CD8-positive, alpha-beta memory T cell (primary cell): ENCODE data around the gene CLEC11A. TPM values are rescaled to one million over a fixed set of nuclear protein-coding genes. Genes with fewer than 3 reads are reported as not detected.
"Not testable (repeated sequence)": the region's sequence is repeated elsewhere in the genome, so short reads cannot be mapped to it uniquely, and the experiment has no call there.

ENCODE experiments used
- CTCF ChIA-PET: fragments of 350-600 bp; sonication (Branson Sonifier 250); formaldehyde crosslinking; loops from one replicate; lab custom pipeline; 2021; ENCODE audit warnings: antibody characterized with exemption; lab: Charles Lee
- POLR2A ChIA-PET: fragments of 350-600 bp; sonication (Branson Sonifier 250); formaldehyde crosslinking; loops from one replicate; lab custom pipeline; 2021; ENCODE audit warnings: antibody characterized with exemption; lab: Charles Lee
- DNase-seq, 5 donors: peaks; one replicate each; pipeline versions ENCODE4 v3.0.0 to v3.0.0-alpha.2; 2020 to 2022; ENCODE audit warnings: mixed read lengths in 1 of 5
- H3K27ac ChIP-seq: one replicate; pipeline ENCODE4 v1.7.0; 2013; ENCODE audit warnings: low read depth, mild to moderate bottlenecking, low read length, moderate library complexity
- H3K27me3 ChIP-seq: 2 replicates; pipeline ENCODE4 v1.7.0; 2013; ENCODE audit warnings: low read length, mild to moderate bottlenecking; ENCODE audit not compliant: insufficient read depth, poor library complexity, severe bottlenecking
- H3K36me3 ChIP-seq: 2 replicates; pipeline ENCODE4 v1.7.0; 2013; ENCODE audit warnings: mild to moderate bottlenecking, low read length, moderate library complexity; ENCODE audit not compliant: insufficient read depth
- H3K4me1 ChIP-seq: 2 replicates; pipeline ENCODE4 v1.7.0; 2013; ENCODE audit warnings: mild to moderate bottlenecking, low read length, moderate library complexity; ENCODE audit not compliant: insufficient read depth
- H3K4me3 ChIP-seq: 2 replicates; pipeline ENCODE4 v1.7.0; 2013; ENCODE audit warnings: mild to moderate bottlenecking, low read length
- H3K9me3 ChIP-seq: 2 replicates; pipeline ENCODE4 v1.7.0; 2013; ENCODE audit warnings: mild to moderate bottlenecking, low read length
- H3K27ac Mint-ChIP-seq, 8 donors: one replicate each; pipeline ENCODE4 v1.8.0; 2020 to 2021; ENCODE audit warnings: mixed read lengths in 8 of 8, mild to moderate bottlenecking in 6 of 8, inconsistent platforms in 3 of 8, moderate library complexity in 3 of 8
- H3K27me3 Mint-ChIP-seq, 2 donors: one replicate each; pipeline ENCODE4 v1.8.0; 2020 to 2021; ENCODE audit warnings: mixed read lengths in 2 of 2, mild to moderate bottlenecking in 1 of 2, moderate library complexity in 1 of 2
- H3K36me3 Mint-ChIP-seq, 3 donors: one replicate each; pipeline ENCODE4 v1.8.0; 2020 to 2021; ENCODE audit warnings: mixed read lengths in 3 of 3, inconsistent platforms in 1 of 3, mild to moderate bottlenecking in 1 of 3
- H3K4me1 Mint-ChIP-seq, 3 donors: one replicate each; pipeline ENCODE4 v1.8.0; 2020 to 2021; ENCODE audit warnings: mixed read lengths in 3 of 3, inconsistent platforms in 1 of 3, mild to moderate bottlenecking in 1 of 3
- H3K4me3 Mint-ChIP-seq, 7 donors: one replicate each; pipeline ENCODE4 v1.8.0; 2020 to 2021; ENCODE audit warnings: mixed read lengths in 7 of 7, mild to moderate bottlenecking in 6 of 7, moderate library complexity in 4 of 7, inconsistent platforms in 2 of 7
- H3K9me3 Mint-ChIP-seq, 5 donors: one replicate each; pipeline ENCODE4 v1.8.0; 2020 to 2022; ENCODE audit warnings: mixed read lengths in 5 of 5, mild to moderate bottlenecking in 3 of 5, moderate library complexity in 2 of 5, inconsistent platforms in 1 of 5
- polyA plus RNA-seq: library from polyadenylated mRNA; unstranded; fragments of 300-500 nt; fragmentation: Illumina TruSeq; gene quantifications from one replicate; pipeline ENCODE4 v1.2.3, GENCODE V29; 2021
- total RNA-seq, 2 experiments: library from RNA; stranded (reverse); gene quantifications; one replicate each; pipeline ENCODE4 v1.2.3, GENCODE V29; 2021

CLEC11A gene
- total and polyA plus RNA-seq, 3 experiments from 2014 or later: 0.31 to 1.9 (median 0.53) TPM

DNA sequence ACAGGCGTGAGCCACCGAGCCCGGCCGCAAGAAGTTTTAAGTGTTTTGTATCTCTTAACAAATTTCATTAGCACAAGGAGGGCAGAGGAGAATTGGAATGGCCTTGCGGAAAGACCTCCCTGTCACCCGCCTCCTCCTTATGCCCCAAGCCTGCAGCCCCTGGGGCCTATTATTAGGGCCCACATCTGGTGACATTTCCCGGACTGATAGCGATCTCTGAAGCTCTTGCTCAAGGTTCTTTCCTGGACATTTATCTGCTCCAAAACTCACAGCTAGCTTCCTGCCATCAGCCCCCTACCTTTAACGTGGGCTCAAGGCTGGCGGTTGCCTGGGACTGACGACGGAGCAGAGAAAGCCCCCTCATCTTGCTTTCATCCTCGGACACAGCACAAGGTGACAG, 40.4 kb downstream of the CLEC11A start:
- H3K4me1 ChIP-seq, CTCF ChIA-PET, H3K27ac Mint-ChIP-seq, POLR2A ChIA-PET, DNase-seq, H3K9me3 Mint-ChIP-seq, H3K36me3 Mint-ChIP-seq, H3K27ac ChIP-seq, H3K9me3 ChIP-seq, H3K4me3 ChIP-seq, H3K27me3 ChIP-seq, H3K4me1 Mint-ChIP-seq, H3K36me3 ChIP-seq, H3K4me3 Mint-ChIP-seq: not testable (repeated sequence)
- H3K27me3 Mint-ChIP-seq: peaks cover 14 to 18% of the 10 kb centered on the region in 2 donors

DNA sequence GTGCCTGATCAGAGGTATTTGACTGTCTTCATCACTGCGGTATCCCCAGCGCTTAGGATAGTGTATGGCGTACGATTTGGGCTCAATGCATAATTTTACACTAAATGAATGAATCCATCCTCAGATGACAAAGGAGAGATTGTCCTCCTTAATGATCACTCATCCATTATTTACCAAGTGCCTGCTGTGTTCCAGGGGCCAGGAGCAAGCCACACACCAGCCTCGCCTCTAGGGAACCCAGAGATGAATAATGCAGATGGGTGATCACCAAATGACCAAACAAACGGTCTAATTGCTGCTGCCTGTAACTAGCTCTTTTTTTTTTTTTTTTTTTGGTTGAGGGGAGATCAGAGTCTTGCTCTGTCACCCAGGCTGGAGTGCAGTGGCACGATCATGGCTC, 41.2 kb downstream of the CLEC11A start:
- no peak overlapping the region for H3K27ac ChIP-seq
- DNase-seq: no peak
- no peaks in the 10 kb centered on the region for H3K9me3 ChIP-seq
- Mint-ChIP-seq H3K27ac (no peak overlapping the region), H3K4me1 (no peaks in the 10 kb centered on the region), H3K27me3 (peaks cover 14 to 18% of the 10 kb centered on the region in 2 donors), H3K36me3 (no peaks in the 10 kb centered on the region), H3K4me3 (no peak overlapping the region), H3K9me3 (peaks cover 0 to 7% (median 0%) of the 10 kb centered on the region in 5 donors)
- CTCF ChIA-PET: no interaction called here
- no peaks in the 10 kb centered on the region for H3K4me1 ChIP-seq
- H3K36me3 ChIP-seq: no peaks in the 10 kb centered on the region
- H3K27me3 ChIP-seq: no peaks in the 10 kb centered on the region
- no peak overlapping the region for H3K4me3 ChIP-seq
- POLR2A ChIA-PET: interaction anchor here (0.6 kb wide), 2 partner anchors 30 to 85 kb away, joined by 3 to 5 read pairs; no protein-coding TSS in a partner anchor

DNA sequence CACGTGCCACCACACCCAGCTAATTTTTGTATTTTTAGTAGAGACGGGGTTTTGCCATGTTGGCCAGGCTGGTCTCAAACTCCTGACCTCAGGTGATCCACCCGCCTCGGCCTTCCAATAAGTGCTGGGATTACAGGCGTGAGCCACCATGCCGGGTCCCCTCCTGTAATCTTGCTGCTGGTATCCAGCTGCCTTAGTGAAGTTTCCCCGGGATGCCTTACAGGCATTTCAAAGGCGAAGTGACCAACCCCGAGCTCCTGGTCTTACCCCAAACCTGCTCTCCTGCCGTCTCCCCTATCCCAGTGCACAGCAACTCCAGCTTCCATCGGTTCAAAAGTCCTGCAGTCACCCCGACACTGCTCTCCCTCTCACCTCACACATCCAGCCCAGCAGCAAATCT, 43.6 kb downstream of the CLEC11A start:
- H3K4me1 ChIP-seq, CTCF ChIA-PET, H3K27ac ChIP-seq, H3K4me3 Mint-ChIP-seq, H3K9me3 ChIP-seq, H3K36me3 Mint-ChIP-seq, H3K9me3 Mint-ChIP-seq, DNase-seq, H3K27me3 ChIP-seq, H3K4me1 Mint-ChIP-seq, H3K36me3 ChIP-seq, POLR2A ChIA-PET, H3K27ac Mint-ChIP-seq, H3K4me3 ChIP-seq: not testable (repeated sequence)
- peaks cover 14 to 23% of the 10 kb centered on the region in 2 donors for H3K27me3 Mint-ChIP-seq

DNA sequence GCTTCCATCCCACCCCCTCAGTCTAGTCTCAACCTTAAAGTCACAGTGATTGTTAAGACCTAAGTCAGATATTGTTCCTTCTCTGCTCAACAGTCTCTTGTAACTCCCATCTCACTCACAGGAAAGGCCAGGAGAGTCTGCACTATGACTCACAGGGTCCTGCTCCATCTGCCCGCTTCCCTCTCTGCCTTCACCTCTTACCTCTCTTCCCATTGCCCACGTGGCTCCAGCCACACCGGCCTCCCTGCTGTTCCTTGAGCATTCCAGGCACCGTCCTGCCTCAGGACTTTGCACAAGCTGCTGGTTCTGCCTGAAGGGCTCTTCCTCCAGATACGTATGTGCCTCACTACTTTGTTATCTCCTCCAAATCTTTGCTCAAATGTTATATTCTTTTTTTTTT, 44.1 kb downstream of the CLEC11A start:
- H3K4me1 ChIP-seq, H3K36me3 Mint-ChIP-seq, H3K27ac ChIP-seq, POLR2A ChIA-PET, H3K27ac Mint-ChIP-seq, H3K4me3 ChIP-seq, H3K36me3 ChIP-seq, CTCF ChIA-PET, H3K9me3 ChIP-seq, H3K9me3 Mint-ChIP-seq, DNase-seq, H3K4me3 Mint-ChIP-seq, H3K4me1 Mint-ChIP-seq, H3K27me3 ChIP-seq: not testable (repeated sequence)
- H3K27me3 Mint-ChIP-seq: peaks cover 14 to 23% of the 10 kb centered on the region in 2 donors

DNA sequence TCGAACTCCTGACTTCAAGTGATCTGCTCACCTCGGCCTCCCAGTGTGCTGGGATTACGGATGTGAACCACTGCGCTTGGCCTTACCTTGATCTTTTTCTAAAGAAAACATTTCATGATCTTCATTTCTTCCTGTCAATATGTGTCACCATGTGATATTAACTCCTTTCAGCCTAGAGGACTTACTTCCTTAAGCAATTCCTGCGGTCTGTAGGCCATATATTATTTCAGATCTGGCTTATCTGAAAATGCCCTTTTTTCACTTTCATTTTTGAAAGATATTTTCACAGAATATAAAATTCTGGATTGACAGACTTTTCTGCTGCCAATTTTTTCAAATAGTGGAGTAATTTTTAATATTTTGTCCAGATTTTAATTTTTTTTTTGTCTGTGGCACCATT, 45.1 kb downstream of the CLEC11A start:
- no peak overlapping the region for H3K27ac Mint-ChIP-seq
- Histone ChIP-seq H3K36me3 (no peaks in the 10 kb centered on the region), H3K27ac (no peak overlapping the region), H3K4me1 (no peaks in the 10 kb centered on the region), H3K4me3 (no peak overlapping the region), H3K9me3 (no peaks in the 10 kb centered on the region), H3K27me3 (no peaks in the 10 kb centered on the region)
- H3K4me3 Mint-ChIP-seq: no peak overlapping the region
- H3K36me3 Mint-ChIP-seq: no peaks in the 10 kb centered on the region
- peaks cover 8 to 29% of the 10 kb centered on the region in 2 donors for H3K27me3 Mint-ChIP-seq
- DNase-seq: no peak
- H3K9me3 Mint-ChIP-seq: no peaks in the 10 kb centered on the region
- ChIA-PET POLR2A (no interaction called here), CTCF (no interaction called here)
- no peaks in the 10 kb centered on the region for H3K4me1 Mint-ChIP-seq

DNA sequence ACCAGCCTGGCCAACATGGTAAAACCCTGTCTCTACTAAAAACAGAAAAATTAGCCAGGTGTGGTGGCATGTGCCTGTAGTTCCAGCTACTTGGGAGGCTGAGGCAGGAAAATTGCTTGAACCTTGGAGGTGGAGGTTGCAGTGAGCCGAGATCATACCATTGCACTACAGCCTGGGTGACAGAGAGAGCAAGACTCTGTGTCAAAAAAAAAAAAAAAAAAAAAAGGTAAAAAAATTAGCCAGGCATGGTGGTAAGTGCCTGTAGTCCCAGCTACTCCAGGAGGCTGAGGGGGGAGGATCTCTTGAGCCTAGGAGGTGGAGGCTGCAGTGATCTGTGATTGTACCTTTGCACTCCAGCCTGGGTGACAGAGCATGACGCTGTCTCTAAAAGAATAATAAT, 47.0 kb downstream of the CLEC11A start, which contains the start of gene GPR32:
GPR32 (plus strand) TSS at position 301 of the 400 bp plus-strand sequence. CDS start 137 bp downstream, outside the sequence.
- POLR2A ChIA-PET, H3K4me3 Mint-ChIP-seq: not testable (repeated sequence)

DNA sequence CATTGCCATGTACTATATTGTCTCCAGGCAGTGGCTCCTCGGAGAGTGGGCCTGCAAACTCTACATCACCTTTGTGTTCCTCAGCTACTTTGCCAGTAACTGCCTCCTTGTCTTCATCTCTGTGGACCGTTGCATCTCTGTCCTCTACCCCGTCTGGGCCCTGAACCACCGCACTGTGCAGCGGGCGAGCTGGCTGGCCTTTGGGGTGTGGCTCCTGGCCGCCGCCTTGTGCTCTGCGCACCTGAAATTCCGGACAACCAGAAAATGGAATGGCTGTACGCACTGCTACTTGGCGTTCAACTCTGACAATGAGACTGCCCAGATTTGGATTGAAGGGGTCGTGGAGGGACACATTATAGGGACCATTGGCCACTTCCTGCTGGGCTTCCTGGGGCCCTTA, 47.7 kb downstream of the CLEC11A start:
- H3K27me3 ChIP-seq: no peaks in the 10 kb centered on the region
- H3K4me3 ChIP-seq: no peak overlapping the region
- peaks cover 12 to 38% of the 10 kb centered on the region in 2 donors for H3K27me3 Mint-ChIP-seq
- peaks cover 0 to 3% (median 0%) of the 10 kb centered on the region in 5 donors for H3K9me3 Mint-ChIP-seq
- CTCF ChIA-PET: no interaction called here
- no peaks in the 10 kb centered on the region for H3K36me3 ChIP-seq
- H3K4me1 ChIP-seq: no peaks in the 10 kb centered on the region
- H3K9me3 ChIP-seq: no peaks in the 10 kb centered on the region
- H3K27ac Mint-ChIP-seq: no peak overlapping the region
- no peak for DNase-seq
- H3K4me1 Mint-ChIP-seq: no peaks in the 10 kb centered on the region
- H3K4me3 Mint-ChIP-seq: no peak overlapping the region
- no peaks in the 10 kb centered on the region for H3K36me3 Mint-ChIP-seq
- H3K27ac ChIP-seq: no peak overlapping the region
- POLR2A ChIA-PET: no interaction called here

More for the DNA sequence above, 47.0 kb downstream of the CLEC11A start, which contains the start of gene GPR32:
- H3K27ac Mint-ChIP-seq, H3K4me3 ChIP-seq, H3K36me3 Mint-ChIP-seq, H3K27ac ChIP-seq, H3K4me1 ChIP-seq, H3K4me1 Mint-ChIP-seq, DNase-seq, H3K36me3 ChIP-seq, H3K9me3 ChIP-seq, H3K27me3 ChIP-seq, CTCF ChIA-PET, H3K9me3 Mint-ChIP-seq: not testable (repeated sequence)
- peaks cover 9 to 36% of the 10 kb centered on the region in 2 donors for H3K27me3 Mint-ChIP-seq

DNA sequence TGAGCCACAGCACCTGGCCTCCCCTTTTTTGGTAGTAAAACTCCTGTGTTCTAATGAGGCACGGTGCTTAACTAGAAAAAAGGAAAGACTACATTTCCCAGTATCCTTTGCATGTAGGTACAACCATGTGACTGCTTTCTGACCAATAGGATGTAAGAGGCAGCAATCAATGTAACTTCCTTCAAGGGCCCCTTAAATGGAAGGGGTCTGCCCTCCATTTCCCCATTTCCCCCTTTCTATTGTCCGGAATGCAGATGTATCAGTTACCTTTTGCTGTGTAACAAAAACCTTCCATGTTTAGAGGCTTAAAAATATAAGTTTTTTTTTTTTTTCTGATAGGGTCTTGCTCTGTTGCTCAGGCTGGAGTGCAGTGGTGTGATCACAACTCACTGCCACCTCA, 49.3 kb downstream of the CLEC11A start:
- Mint-ChIP-seq H3K27me3 (peaks cover 20 to 42% of the 10 kb centered on the region in 2 donors), H3K36me3 (no peaks in the 10 kb centered on the region), H3K27ac (no peak overlapping the region), H3K4me1 (peaks cover 0 to 1% (median 0%) of the 10 kb centered on the region in 3 donors), H3K4me3 (no peak overlapping the region), H3K9me3 (peaks cover 0 to 4% (median 2%) of the 10 kb centered on the region in 5 donors)
- no peak for DNase-seq
- Histone ChIP-seq H3K9me3 (no peaks in the 10 kb centered on the region), H3K4me3 (no peak overlapping the region), H3K27me3 (peaks cover under 1% of the 10 kb centered on the region), H3K36me3 (no peaks in the 10 kb centered on the region), H3K4me1 (no peaks in the 10 kb centered on the region), H3K27ac (no peak overlapping the region)
- POLR2A ChIA-PET: no interaction called here
- CTCF ChIA-PET: no interaction called here
